Measurements from ENCODE around the gene GLIS1.

GRCh38 chr1:53504901-53505300 lies 234.1 kb downstream of the GLIS1 start:
- TF ChIP-seq CTCF (IDR thresholded peaks at IDR 0.05) = no peak
- no peak for TF ChIP-seq POLR2A (IDR thresholded peaks at IDR 0.05)
- no peak for TF ChIP-seq POLR2AphosphoS5 (IDR thresholded peaks at IDR 0.05; ENCODE audit: insufficient read depth in 1 of 2, low read depth in 1 of 2)

Measured in vagina (tissue), 2 donors.